PFSK-1 (cell line): Measurements from ENCODE around the gene PDE3A.

ENCODE experiments used
- FOXP2 ChIP-seq: optimal IDR thresholded peaks from 2 replicates; pipeline ENCODE3; 2011; ENCODE audit warnings: borderline replicate concordance, control low read depth, inconsistent platforms; ENCODE audit not compliant: insufficient read depth; ENCODE audit errors: extremely low read length, extremely low read depth
- POLR2AphosphoS5 ChIP-seq: IDR thresholded peaks from 2 replicates; pipeline ENCODE4 v1.6.1; 2012; ENCODE audit warnings: low read depth, mild to moderate bottlenecking, control low read depth, low read length, moderate library complexity
- SIN3A ChIP-seq: IDR thresholded peaks from 2 replicates; pipeline ENCODE4 v1.6.1; 2012; ENCODE audit warnings: mild to moderate bottlenecking, low read length, moderate library complexity, borderline replicate concordance; ENCODE audit not compliant: insufficient read depth
- TAF1 ChIP-seq: IDR thresholded peaks from 2 replicates; pipeline ENCODE4 v1.6.1; 2012; ENCODE audit warnings: low read length, control low read depth, borderline replicate concordance; ENCODE audit not compliant: insufficient read depth
- TF ChIP-seq, protein P1 (sequence below), 2 experiments: IDR thresholded peaks; 2 replicates each; pipeline versions ENCODE4 v1.6.1 to v1.8.0; 2011 to 2012; ENCODE audit warnings: low read depth in 2 of 2, low read length in 2 of 2, control low read depth in 1 of 2, inconsistent platforms in 1 of 2, mild to moderate bottlenecking in 1 of 2, moderate library complexity in 1 of 2; ENCODE audit not compliant: insufficient read depth in 1 of 2

Gene PDE3A

GRCh38 chr12:20588042-20588441 lies 219.7 kb downstream of the PDE3A start:
- no peak for TF ChIP-seq FOXP2
- TF ChIP-seq SIN3A: no peak
- TF ChIP-seq, protein P1, sequence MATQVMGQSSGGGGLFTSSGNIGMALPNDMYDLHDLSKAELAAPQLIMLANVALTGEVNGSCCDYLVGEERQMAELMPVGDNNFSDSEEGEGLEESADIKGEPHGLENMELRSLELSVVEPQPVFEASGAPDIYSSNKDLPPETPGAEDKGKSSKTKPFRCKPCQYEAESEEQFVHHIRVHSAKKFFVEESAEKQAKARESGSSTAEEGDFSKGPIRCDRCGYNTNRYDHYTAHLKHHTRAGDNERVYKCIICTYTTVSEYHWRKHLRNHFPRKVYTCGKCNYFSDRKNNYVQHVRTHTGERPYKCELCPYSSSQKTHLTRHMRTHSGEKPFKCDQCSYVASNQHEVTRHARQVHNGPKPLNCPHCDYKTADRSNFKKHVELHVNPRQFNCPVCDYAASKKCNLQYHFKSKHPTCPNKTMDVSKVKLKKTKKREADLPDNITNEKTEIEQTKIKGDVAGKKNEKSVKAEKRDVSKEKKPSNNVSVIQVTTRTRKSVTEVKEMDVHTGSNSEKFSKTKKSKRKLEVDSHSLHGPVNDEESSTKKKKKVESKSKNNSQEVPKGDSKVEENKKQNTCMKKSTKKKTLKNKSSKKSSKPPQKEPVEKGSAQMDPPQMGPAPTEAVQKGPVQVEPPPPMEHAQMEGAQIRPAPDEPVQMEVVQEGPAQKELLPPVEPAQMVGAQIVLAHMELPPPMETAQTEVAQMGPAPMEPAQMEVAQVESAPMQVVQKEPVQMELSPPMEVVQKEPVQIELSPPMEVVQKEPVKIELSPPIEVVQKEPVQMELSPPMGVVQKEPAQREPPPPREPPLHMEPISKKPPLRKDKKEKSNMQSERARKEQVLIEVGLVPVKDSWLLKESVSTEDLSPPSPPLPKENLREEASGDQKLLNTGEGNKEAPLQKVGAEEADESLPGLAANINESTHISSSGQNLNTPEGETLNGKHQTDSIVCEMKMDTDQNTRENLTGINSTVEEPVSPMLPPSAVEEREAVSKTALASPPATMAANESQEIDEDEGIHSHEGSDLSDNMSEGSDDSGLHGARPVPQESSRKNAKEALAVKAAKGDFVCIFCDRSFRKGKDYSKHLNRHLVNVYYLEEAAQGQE (IDR thresholded peaks at IDR 0.05; ENCODE audit: insufficient read depth in 1 of 2, low read depth in 2 of 2, low read length in 2 of 2): no peak
- TF ChIP-seq POLR2AphosphoS5: no peak
- TF ChIP-seq TAF1: no peak

DNA sequence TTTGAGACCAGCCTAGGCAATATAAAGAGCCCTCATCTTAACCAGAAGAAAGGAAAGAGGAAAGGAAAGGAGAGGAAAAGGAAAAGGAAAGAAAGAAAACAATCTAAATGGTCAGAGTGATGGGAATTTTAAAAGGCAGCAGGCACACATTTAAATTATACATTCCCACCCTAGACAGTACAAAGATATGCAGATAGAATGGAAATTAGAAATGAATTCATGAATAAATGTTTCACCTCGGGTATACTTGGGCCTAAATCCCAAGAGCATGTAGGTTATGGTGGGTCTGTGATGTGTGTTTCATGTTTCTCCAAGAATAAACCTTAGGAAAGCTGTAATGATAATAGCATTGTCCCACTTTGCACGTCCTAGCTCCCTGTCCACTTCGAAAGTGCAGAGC lies 222.2 kb downstream of the PDE3A start:
- TF ChIP-seq SIN3A (no peak), TAF1 (no peak), POLR2AphosphoS5 (no peak), FOXP2 (no peak)
- TF ChIP-seq, protein P1 (IDR thresholded peaks at IDR 0.05; ENCODE audit: insufficient read depth in 1 of 2, low read depth in 2 of 2, low read length in 2 of 2): no peak

DNA sequence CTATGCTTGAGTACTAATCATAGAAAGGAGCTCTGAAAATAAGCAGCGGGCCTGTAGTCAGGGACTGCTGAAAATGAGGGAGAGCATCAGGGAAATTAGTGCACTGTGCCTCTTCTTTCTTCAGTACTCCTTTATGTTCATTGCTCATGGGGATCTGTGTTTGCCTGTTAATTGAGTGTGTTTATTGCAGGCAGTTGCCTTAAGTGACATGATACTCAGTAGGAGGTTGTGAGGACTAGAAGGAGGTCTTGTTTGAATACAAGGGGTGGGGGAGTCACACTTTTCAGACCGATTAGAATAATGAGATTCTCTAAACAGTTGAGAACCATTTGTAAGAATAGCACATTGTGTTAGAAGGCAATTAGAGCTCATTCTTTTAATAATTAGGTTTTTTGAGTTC lies 224.2 kb downstream of the PDE3A start:
- no peak for TF ChIP-seq SIN3A
- no peak for TF ChIP-seq TAF1
- no peak for TF ChIP-seq FOXP2

DNA sequence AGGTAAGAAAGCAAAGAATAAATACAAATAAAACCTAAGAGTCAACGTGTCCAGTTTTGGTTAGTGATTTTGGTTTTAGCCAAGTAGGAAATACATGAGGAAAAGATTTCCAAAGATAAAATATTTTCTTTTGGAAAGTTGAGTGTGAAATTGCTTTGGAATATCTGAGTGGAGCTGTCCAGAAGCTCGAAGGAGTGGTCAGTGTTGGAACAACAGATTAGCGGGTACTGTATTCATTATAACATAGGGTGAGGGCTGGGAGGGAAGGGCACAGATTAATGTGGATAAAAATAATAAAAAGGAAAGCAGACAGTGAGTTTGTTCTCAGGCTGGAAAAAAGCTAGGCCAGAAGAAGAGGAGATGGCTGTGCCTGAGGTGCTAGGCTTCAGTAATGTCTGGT lies 225.3 kb downstream of the PDE3A start:
- TF ChIP-seq POLR2AphosphoS5 (no peak), TAF1 (no peak), SIN3A (no peak)
- TF ChIP-seq, protein P1 (IDR thresholded peaks at IDR 0.05; ENCODE audit: insufficient read depth in 1 of 2, low read depth in 2 of 2, low read length in 2 of 2): peak in 1 of 2 experiments; percentile 64; a peak in 1 of 4 replicates

DNA sequence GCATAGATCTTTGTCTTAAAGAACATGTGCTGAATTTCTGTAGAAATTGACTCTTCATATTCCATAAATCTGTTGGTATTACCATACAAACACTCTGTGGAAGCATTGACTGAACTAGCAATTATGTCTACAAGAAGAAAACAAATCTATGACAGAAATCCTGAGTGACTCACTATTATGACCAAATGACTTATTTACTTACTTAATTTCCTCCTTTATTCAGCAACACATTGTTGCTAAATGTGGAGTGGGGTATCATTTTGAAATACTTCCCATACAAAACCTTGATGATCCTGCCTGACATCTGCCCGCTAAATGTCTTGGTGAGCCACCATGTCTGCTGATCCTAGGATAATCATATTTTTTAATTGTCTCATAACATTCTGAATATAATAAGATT lies 227.7 kb downstream of the PDE3A start:
- TF ChIP-seq SIN3A (no peak), POLR2AphosphoS5 (no peak), TAF1 (no peak), FOXP2 (no peak)
- TF ChIP-seq, protein P1 (IDR thresholded peaks at IDR 0.05; ENCODE audit: insufficient read depth in 1 of 2, low read depth in 2 of 2, low read length in 2 of 2): no peak

DNA sequence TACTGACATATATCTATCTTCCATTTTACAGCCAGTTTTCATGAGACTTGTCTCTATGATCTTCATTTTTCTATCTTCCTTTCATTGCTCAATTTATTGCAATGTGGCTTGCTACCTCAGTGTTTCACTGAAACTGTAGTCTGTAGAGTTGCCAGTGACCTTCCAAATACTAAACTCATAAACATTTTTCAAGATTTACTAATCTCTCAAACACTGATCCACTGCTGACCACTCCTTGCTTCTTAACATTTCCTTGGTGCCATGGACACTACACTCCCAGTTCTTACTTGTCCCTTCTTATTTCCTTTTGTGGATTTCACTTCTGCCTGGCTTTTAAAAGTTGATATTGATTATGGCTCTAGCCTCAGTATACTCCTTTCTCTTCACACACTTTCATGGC lies 231.4 kb downstream of the PDE3A start:
- TF ChIP-seq POLR2AphosphoS5 (no peak), FOXP2 (no peak), SIN3A (no peak), TAF1 (no peak)
- TF ChIP-seq, protein P1 (IDR thresholded peaks at IDR 0.05; ENCODE audit: insufficient read depth in 1 of 2, low read depth in 2 of 2, low read length in 2 of 2): no peak
